IMR-90 (cell line): ENCODE measurements around the gene MTFR2. TPM values are rescaled to one million over a fixed set of nuclear protein-coding genes. Genes with fewer than 3 reads are reported as not detected.

Experiments
- ATAC-seq: fragments of 200-7000 bp; cut with Tn5 transposase; 2 replicates; pipeline ENCODE4 v1.9.1; 2020; ENCODE audit warnings: low read depth, mild to moderate bottlenecking, moderate library complexity
- BruUV-seq: library from RNA; stranded (reverse); fragments of 400-500 nt; replicated peaks from 2 replicates; lab custom pipeline; 2021; lab: Mats Ljungman, UMichigan
- CTCF ChIA-PET: fragments of 300-600 bp; formaldehyde crosslinking; extraction: SDS; loops from one replicate; lab custom pipeline; 2021; ENCODE audit warnings: antibody characterized with exemption; lab: Yijun Ruan, JAX
- POLR2A ChIA-PET: fragments of 300-600 bp; sonication (Branson Sonifier 250); formaldehyde crosslinking; loops from one replicate; lab custom pipeline; 2022; ENCODE audit warnings: antibody characterized with exemption; ENCODE audit not compliant: unreplicated experiment; lab: Charles Lee
- DNase-seq: peaks from one replicate; pipeline ENCODE4 v3.0.0; 2013
- H2AFZ ChIP-seq: replicated peaks from 2 replicates; pipeline ENCODE3; 2013; ENCODE audit warnings: low read length, mild to moderate bottlenecking; ENCODE audit not compliant: poor library complexity
- H2AK5ac ChIP-seq: 2 replicates; pipeline ENCODE4 v1.6.1; 2013; ENCODE audit warnings: low read depth, low read length, inconsistent platforms
- H2AK9ac ChIP-seq: replicated peaks from 2 replicates; pipeline ENCODE3; 2013; ENCODE audit warnings: mild to moderate bottlenecking, low read depth, low read length, moderate library complexity; ENCODE audit not compliant: poor library complexity
- H2BK120ac ChIP-seq: 2 replicates; pipeline ENCODE4 v1.6.1; 2013; ENCODE audit warnings: low read depth, low read length, inconsistent platforms
- H2BK15ac ChIP-seq: 3 replicates; pipeline ENCODE4 v1.6.1; 2013; ENCODE audit warnings: low read depth, low read length, inconsistent platforms
- H2BK20ac ChIP-seq: 2 replicates; pipeline ENCODE4 v1.6.1; 2013; ENCODE audit warnings: low read depth, mild to moderate bottlenecking, inconsistent platforms, low read length, moderate library complexity
- H2BK5ac ChIP-seq: 2 replicates; pipeline ENCODE4 v1.6.1; 2013; ENCODE audit warnings: mild to moderate bottlenecking, low read depth, low read length, inconsistent platforms; ENCODE audit not compliant: poor library complexity, severe bottlenecking
- H3K14ac ChIP-seq: replicated peaks from 2 replicates; pipeline ENCODE4 v1.6.1; 2013; ENCODE audit warnings: low read depth, low read length, inconsistent platforms
- H3K18ac ChIP-seq: 2 replicates; pipeline ENCODE4 v1.6.1; 2013; ENCODE audit warnings: low read depth, low read length, control low read depth
- H3K23ac ChIP-seq: 2 replicates; pipeline ENCODE4 v1.6.1; 2013; ENCODE audit warnings: low read depth, low read length, inconsistent platforms
- H3K27ac ChIP-seq: 2 replicates; pipeline ENCODE4 v1.5.1; 2013; ENCODE audit warnings: mild to moderate bottlenecking, control low read depth, low read length; ENCODE audit not compliant: insufficient read depth
- H3K27me3 ChIP-seq: 2 replicates; pipeline ENCODE4 v1.6.1; 2013; ENCODE audit warnings: low read length; ENCODE audit not compliant: control insufficient read depth, insufficient read depth
- H3K36me3 ChIP-seq: 2 replicates; pipeline ENCODE4 v1.6.1; 2013; ENCODE audit warnings: low read length, mixed read lengths; ENCODE audit not compliant: control insufficient read depth, insufficient read depth
- H3K4ac ChIP-seq: 2 replicates; pipeline ENCODE4 v1.6.1; 2013; ENCODE audit warnings: low read depth, low read length, inconsistent platforms
- H3K4me1 ChIP-seq: 2 replicates; pipeline ENCODE4 v1.6.1; 2013; ENCODE audit warnings: low read length, mixed read lengths; ENCODE audit not compliant: control insufficient read depth, insufficient read depth
- H3K4me2 ChIP-seq: 2 replicates; pipeline ENCODE4 v1.6.1; 2013; ENCODE audit warnings: low read depth, mild to moderate bottlenecking, control low read depth, low read length, moderate library complexity
- H3K4me3 ChIP-seq: 2 replicates; pipeline ENCODE4 v1.5.1; 2013; ENCODE audit warnings: low read depth, mild to moderate bottlenecking, control low read depth, low read length, moderate library complexity; ENCODE audit not compliant: insufficient read depth
- H3K56ac ChIP-seq: 2 replicates; pipeline ENCODE4 v1.6.1; 2013; ENCODE audit warnings: low read length, inconsistent platforms; ENCODE audit not compliant: insufficient read depth; ENCODE audit errors: extremely low read depth
- H3K79me1 ChIP-seq, 2 experiments: 2 replicates each; pipeline ENCODE4 v1.6.1; 2013; ENCODE audit warnings: low read length in 2 of 2, inconsistent platforms in 1 of 2, low read depth in 1 of 2
- H3K9ac ChIP-seq: 2 replicates; pipeline ENCODE4 v1.6.1; 2013; ENCODE audit warnings: low read depth, low read length, control low read depth
- H3K9me1 ChIP-seq: 2 replicates; pipeline ENCODE4 v1.6.1; 2013; ENCODE audit warnings: low read length, inconsistent platforms; ENCODE audit not compliant: insufficient read depth
- H3K9me3 ChIP-seq: 2 replicates; pipeline ENCODE4 v1.6.1; 2013; ENCODE audit warnings: low read length; ENCODE audit not compliant: control insufficient read depth, insufficient read depth
- H4K20me1 ChIP-seq: 2 replicates; pipeline ENCODE4 v1.6.1; 2013; ENCODE audit warnings: low read length, inconsistent platforms; ENCODE audit not compliant: insufficient read depth
- H4K5ac ChIP-seq: 2 replicates; pipeline ENCODE4 v1.6.1; 2013; ENCODE audit warnings: mild to moderate bottlenecking, low read depth, low read length, control low read depth
- H4K8ac ChIP-seq, 2 experiments: 2 replicates each; pipeline ENCODE4 v1.6.1; 2013; ENCODE audit warnings: low read depth in 2 of 2, low read length in 2 of 2, control low read depth in 1 of 2, inconsistent platforms in 1 of 2
- H4K91ac ChIP-seq: 2 replicates; pipeline ENCODE4 v1.6.1; 2013; ENCODE audit warnings: low read depth, low read length, inconsistent platforms; ENCODE audit not compliant: insufficient read depth
- BHLHE40 ChIP-seq: fragments of 150-350 bp; IDR thresholded peaks from 2 replicates; pipeline ENCODE4 v1.6.1; 2016; ENCODE audit warnings: mild to moderate bottlenecking, low read depth, low read length
- CTCF ChIP-seq: conservative IDR thresholded peaks from 2 replicates; pipeline ENCODE4 v1.5.1; 2012; ENCODE audit warnings: mild to moderate bottlenecking, low read depth, low read length, improper control_type of control experiment
- MAFK ChIP-seq: IDR thresholded peaks from 2 replicates; pipeline ENCODE4 v1.6.1; 2012; ENCODE audit warnings: low read depth, low read length, improper control_type of control experiment
- MAZ ChIP-seq: IDR thresholded peaks from 2 replicates; pipeline ENCODE4 v1.6.1; 2012; ENCODE audit warnings: low read depth, mild to moderate bottlenecking, low read length, improper control_type of control experiment, moderate library complexity, borderline replicate concordance
- NFE2L2 ChIP-seq: fragments of 150-350 bp; IDR thresholded peaks from 2 replicates; pipeline ENCODE4 v1.6.1; 2016; ENCODE audit warnings: low read depth, mild to moderate bottlenecking, low read length
- POLR2A ChIP-seq: IDR thresholded peaks from 2 replicates; pipeline ENCODE4 v1.6.1; 2012; ENCODE audit warnings: mild to moderate bottlenecking, low read depth, low read length
- RAD21 ChIP-seq: IDR thresholded peaks from 2 replicates; pipeline ENCODE4 v1.6.1; 2012; ENCODE audit warnings: low read length, improper control_type of control experiment
- RFX5 ChIP-seq: IDR thresholded peaks from 2 replicates; pipeline ENCODE4 v1.8.0; 2012; ENCODE audit warnings: low read depth, mild to moderate bottlenecking, low read length, moderate library complexity
- SMC3 ChIP-seq: fragments of 150-350 bp; IDR thresholded peaks from 2 replicates; pipeline ENCODE4 v1.6.1; 2016; ENCODE audit warnings: low read depth, mild to moderate bottlenecking, antibody characterized with exemption, low read length, moderate library complexity
- USF2 ChIP-seq: fragments of 150-350 bp; IDR thresholded peaks from 2 replicates; pipeline ENCODE4 v1.6.1; 2017; ENCODE audit warnings: mild to moderate bottlenecking, antibody characterized with exemption, low read length, low read depth
- WGBS, 2 experiments: methylation state at CpG; one replicate each; pipeline versions ENCODE4 v1.1.5 to v1.1.7; 2013; ENCODE audit warnings: missing lambda C conversion rate in 2 of 2; ENCODE audit not compliant: insufficient read length in 1 of 2; ENCODE audit errors: extremely low coverage in 2 of 2; 5-methylcytosine and 5-hydroxymethylcytosine counted together
- dilution Hi-C: fragments of 300-500 bp; cut with HindIII; formaldehyde crosslinking; loops from one replicate; pipeline ENCODE4 v1.14.3; 2018; ENCODE audit warnings: low sequenced_read_pairs; ENCODE audit not compliant: unreplicated experiment
- in situ Hi-C: fragments of 300-500 bp; cut with MboI; formaldehyde crosslinking; loops from 3 replicates; pipeline ENCODE4 v1.14.3; 2019; ENCODE audit warnings: low sequenced_read_pairs, inconsistent platforms, mixed read lengths
- intact Hi-C: fragments of 100-400 bp; cut with micrococcal nuclease; formaldehyde crosslinking; loops from 2 replicates; pipeline ENCODE4 v1.10.0; 2022
- polyA plus RNA-seq, 3 experiments: library from polyadenylated mRNA; depleted of rRNA; stranded (reverse); fragments of >200 nt; gene quantifications; 2 replicates each; pipeline ENCODE4 v1.2.3, GENCODE V29; 2012; ENCODE audit warnings: low replicate concordance in 1 of 3
- total RNA-seq: library from RNA; depleted of rRNA; stranded (reverse); fragments of >200 nt; gene quantifications from 2 replicates; pipeline ENCODE4 v1.2.3, GENCODE V29; 2012

Gene MTFR2
- total and polyA plus RNA-seq, 2 of the 4 experiments (the other 2 are of a cell fraction), result 0.72 to 7.2 TPM

DNA sequence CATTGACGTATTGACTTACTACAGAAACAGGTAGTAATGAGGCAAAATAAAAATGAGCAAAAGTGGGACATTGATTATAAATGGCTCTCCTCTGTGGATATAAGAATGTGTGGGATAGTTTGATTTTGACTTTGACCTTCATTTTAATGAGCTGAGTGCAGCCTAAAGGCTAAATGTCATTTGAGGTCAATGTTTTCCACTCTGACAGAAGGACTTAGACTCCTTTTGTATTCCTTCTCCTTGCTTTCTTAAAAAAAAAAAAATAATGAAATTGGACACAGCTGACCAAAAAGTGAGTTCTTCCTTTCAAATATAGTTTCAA lies 68.6 kb downstream of the MTFR2 start:
- no peak overlapping the region for H4K5ac ChIP-seq
- BruUV-seq, result no TSS peak
- H2BK5ac ChIP-seq, result no peak overlapping the region
- H2BK20ac ChIP-seq, result no peak overlapping the region
- no peaks in the 10 kb centered on the region for H3K9me3 ChIP-seq
- H4K8ac ChIP-seq, result no peak overlapping the region
- H2AK9ac ChIP-seq, result no peak overlapping the region
- ATAC-seq, result no peak
- no peaks in the 10 kb centered on the region; the same call in 1 of the 2 replicates for H3K4me1 ChIP-seq
- H3K18ac ChIP-seq, result no peak overlapping the region
- no peak overlapping the region for H2AK5ac ChIP-seq
- POLR2A ChIA-PET, result no interaction called here
- peaks cover 45% of the 10 kb centered on the region for H3K36me3 ChIP-seq
- TF ChIP-seq RFX5 (no peak), MAZ (no peak), USF2 (no peak), BHLHE40 (no peak), SMC3 (no peak), CTCF (no peak), MAFK (no peak), RAD21 (no peak), NFE2L2 (no peak), POLR2A (no peak)
- no peak overlapping the region for H2BK120ac ChIP-seq
- no peak overlapping the region for H3K14ac ChIP-seq
- H3K4ac ChIP-seq, result no peak overlapping the region
- no peak overlapping the region for H4K91ac ChIP-seq
- no peaks in the 10 kb centered on the region for H3K27me3 ChIP-seq
- in situ Hi-C loops (no loop called here), dilution Hi-C loops (no loop called here), intact Hi-C loops (no loop called here)
- no peak overlapping the region for H3K4me3 ChIP-seq
- CTCF ChIA-PET, result no interaction called here
- H3K56ac ChIP-seq, result no peak overlapping the region
- no peak overlapping the region for H2BK15ac ChIP-seq
- no peak overlapping the region for H3K9ac ChIP-seq
- DNase-seq, result no peak
- H3K9me1 ChIP-seq, result peaks cover 7% of the 10 kb centered on the region
- peaks cover 5 to 7% of the 10 kb centered on the region in 2 experiments; a peak in 2 of 4 replicates for H3K79me1 ChIP-seq
- H3K27ac ChIP-seq, result no peak overlapping the region
- H3K23ac ChIP-seq, result no peak overlapping the region
- no CpG with 5 or more reads among the region's 1 CpG for WGBS, 2 experiments
- H2AFZ ChIP-seq, result no peak overlapping the region
- no peak overlapping the region for H3K4me2 ChIP-seq
- H4K20me1 ChIP-seq, result no peaks in the 10 kb centered on the region
